GM19372 (cell line): ENCODE measurements around the gene DHX8.

Experiments used
- ATAC-seq: cut with Tn5 transposase; IDR thresholded peaks from one replicate; pipeline ENCODE4 v1.9.1; 2021; ENCODE audit warnings: mild to moderate bottlenecking, low read depth, moderate library complexity; ENCODE audit not compliant: unreplicated experiment

DHX8 gene

GRCh38 chr17:43543771-43544575 lies 60.2 kb downstream of the DHX8 start:
- no peak for ATAC-seq

- ATAC-seq = no peak
Observed at GRCh38 chr17:43545383-43545632, 61.5 kb downstream of the DHX8 start.

- ATAC-seq = peak; percentile 76
Observed at GRCh38 chr17:43546319-43547188, 62.8 kb downstream of the DHX8 start, which contains the start of gene ETV4. Gene ETV4, minus strand, starts transcription at chr17:43546340. Its CDS starts 723 bp downstream, at chr17:43545617.

- no peak for ATAC-seq
Observed at GRCh38 chr17:43547189-43547550, 63.4 kb downstream of the DHX8 start.

GRCh38 chr17:43547659-43548256 lies 64.0 kb downstream of the DHX8 start:
- no peak for ATAC-seq

GRCh38 chr17:43548689-43549379 lies 65.1 kb downstream of the DHX8 start:
- ATAC-seq = no peak

GRCh38 chr17:43549496-43549895 lies 65.7 kb downstream of the DHX8 start:
- ATAC-seq = no peak

- no peak for ATAC-seq
Observed at GRCh38 chr17:43550754-43551153, 67.0 kb downstream of the DHX8 start.

- no peak for ATAC-seq
Observed at GRCh38 chr17:43552229-43552837, 68.6 kb downstream of the DHX8 start.

GRCh38 chr17:43553573-43553972 lies 69.8 kb downstream of the DHX8 start:
- ATAC-seq = no peak

- ATAC-seq = no peak
Observed at GRCh38 chr17:43554857-43555256, 71.1 kb downstream of the DHX8 start.

GRCh38 chr17:43556292-43556691 lies 72.5 kb downstream of the DHX8 start:
- no peak for ATAC-seq

- no peak for ATAC-seq
Observed at GRCh38 chr17:43558805-43559160, 75.0 kb downstream of the DHX8 start.

GRCh38 chr17:43559161-43559816 lies 75.5 kb downstream of the DHX8 start:
- ATAC-seq = no peak

- no peak for ATAC-seq
Observed at GRCh38 chr17:43560461-43561427, 77.0 kb downstream of the DHX8 start.

GRCh38 chr17:43562679-43563599 lies 79.2 kb downstream of the DHX8 start:
- ATAC-seq = no peak

- ATAC-seq = no peak
Observed at GRCh38 chr17:43563600-43564594, 80.1 kb downstream of the DHX8 start.
